ENCODE data around the gene DDX43.
"Not testable (repeated sequence)": the region's sequence is repeated elsewhere in the genome, so short reads cannot be mapped to it uniquely, and the experiment has no call there.

Gene DDX43

GRCh38 chr6:73375216-73375615 is 19.4 kb upstream of the DDX43 start:
- H3K27ac ChIP-seq, result no peak overlapping the region
- TF ChIP-seq CTCF (conservative IDR thresholded peaks at IDR 0.05) (no peak), ZFX (IDR thresholded peaks at IDR 0.05) (no peak)

GRCh38 chr6:73377225-73377624 is 17.4 kb upstream of the DDX43 start:
- no peak overlapping the region for H3K27ac ChIP-seq
- TF ChIP-seq CTCF (conservative IDR thresholded peaks at IDR 0.05) (no peak), ZFX (IDR thresholded peaks at IDR 0.05) (no peak)

- not testable (repeated sequence) for H3K27ac ChIP-seq
Observed at GRCh38 chr6:73381531-73381930, 13.1 kb upstream of the DDX43 start.

GRCh38 chr6:73382462-73383113 is 12.0 kb upstream of the DDX43 start:
- TF ChIP-seq ZFX (IDR thresholded peaks at IDR 0.05), result no peak
- no peak for TF ChIP-seq CTCF (conservative IDR thresholded peaks at IDR 0.05)
- no peak overlapping the region for H3K27ac ChIP-seq

GRCh38 chr6:73388433-73388799 is 6.2 kb upstream of the DDX43 start:
- no peak overlapping the region for H3K27ac ChIP-seq
- TF ChIP-seq ZFX (IDR thresholded peaks at IDR 0.05) (no peak), CTCF (conservative IDR thresholded peaks at IDR 0.05) (no peak)

GRCh38 chr6:73388800-73389512 is 5.7 kb upstream of the DDX43 start:
- H3K27ac ChIP-seq, result no peak overlapping the region
- TF ChIP-seq CTCF (conservative IDR thresholded peaks at IDR 0.05) (peak; percentile 76), ZFX (IDR thresholded peaks at IDR 0.05) (no peak)

GRCh38 chr6:73389854-73390253 is 4.8 kb upstream of the DDX43 start:
- H3K27ac ChIP-seq, result no peak overlapping the region
- TF ChIP-seq ZFX (IDR thresholded peaks at IDR 0.05) (no peak), CTCF (conservative IDR thresholded peaks at IDR 0.05) (no peak)

- TF ChIP-seq CTCF (conservative IDR thresholded peaks at IDR 0.05) (no peak), ZFX (IDR thresholded peaks at IDR 0.05) (no peak)
- no peak overlapping the region for H3K27ac ChIP-seq
Observed at GRCh38 chr6:73391675-73392074, 3.0 kb upstream of the DDX43 start.

- H3K27ac ChIP-seq, result not testable (repeated sequence)
Observed at GRCh38 chr6:73392188-73392587, 2.4 kb upstream of the DDX43 start.

Measured in C4-2B (cell line).